ENCODE measurements around the gene KIF26B. TPM values are rescaled to one million over a fixed set of nuclear protein-coding genes. Genes with fewer than 3 reads are reported as not detected.
"Not testable (repeated sequence)": the region's sequence is repeated elsewhere in the genome, so short reads cannot be mapped to it uniquely, and the experiment has no call there.

Gene KIF26B
- total RNA-seq, 1 donor from 2014 or later, result 0.49 TPM

- Histone ChIP-seq H3K9me3 (no peaks in the 10 kb centered on the region), H3K27me3 (no peaks in the 10 kb centered on the region), H3K4me3 (no peak overlapping the region), H3K36me3 (no peaks in the 10 kb centered on the region), H3K27ac (no peak overlapping the region), H3K4me1 (peaks cover 13% of the 10 kb centered on the region)
- intact Hi-C loops (cut with DNase I), result no loop called here
- TF ChIP-seq CTCF (IDR thresholded peaks at IDR 0.05), result no peak
- no peak for TF ChIP-seq POLR2A (IDR thresholded peaks at IDR 0.05)
- TF ChIP-seq POLR2AphosphoS5 (IDR thresholded peaks at IDR 0.05; ENCODE audit: insufficient read depth in 1 of 2, low read depth in 1 of 2), result no peak
- no peak for DNase-seq (ENCODE audit: extremely low spot score in 2 of 2)
Measured at GRCh38 chr1:245716561-245716960, 561.8 kb downstream of the KIF26B start.

- H3K9me3 ChIP-seq, result no peaks in the 10 kb centered on the region
- intact Hi-C loops (cut with DNase I), result no loop called here
- no peak for TF ChIP-seq POLR2AphosphoS5 (IDR thresholded peaks at IDR 0.05; ENCODE audit: insufficient read depth in 1 of 2, low read depth in 1 of 2)
- no peak for TF ChIP-seq CTCF (IDR thresholded peaks at IDR 0.05)
- no peak for TF ChIP-seq POLR2A (IDR thresholded peaks at IDR 0.05)
- no peaks in the 10 kb centered on the region for H3K27me3 ChIP-seq
- H3K4me1 ChIP-seq, result peaks cover 13% of the 10 kb centered on the region
- no peak overlapping the region for H3K27ac ChIP-seq
- no peak overlapping the region for H3K4me3 ChIP-seq
- no peak for DNase-seq (ENCODE audit: extremely low spot score in 2 of 2)
- H3K36me3 ChIP-seq, result no peaks in the 10 kb centered on the region
Measured at GRCh38 chr1:245717611-245718010, 562.8 kb downstream of the KIF26B start.

GRCh38 chr1:245718123-245718522 is 563.3 kb downstream of the KIF26B start:
- DNase-seq (ENCODE audit: extremely low spot score in 2 of 2), result no peak
- Histone ChIP-seq H3K4me1 (peaks cover 13% of the 10 kb centered on the region), H3K27me3 (no peaks in the 10 kb centered on the region), H3K36me3 (no peaks in the 10 kb centered on the region), H3K4me3 (no peak overlapping the region), H3K27ac (no peak overlapping the region), H3K9me3 (no peaks in the 10 kb centered on the region)
- TF ChIP-seq POLR2AphosphoS5 (IDR thresholded peaks at IDR 0.05; ENCODE audit: insufficient read depth in 1 of 2, low read depth in 1 of 2) (no peak), CTCF (IDR thresholded peaks at IDR 0.05) (no peak), POLR2A (IDR thresholded peaks at IDR 0.05) (no peak)
- intact Hi-C loops (cut with DNase I), result no loop called here

- no peak for TF ChIP-seq POLR2A (IDR thresholded peaks at IDR 0.05)
- no peak for TF ChIP-seq POLR2AphosphoS5 (IDR thresholded peaks at IDR 0.05; ENCODE audit: insufficient read depth in 1 of 2, low read depth in 1 of 2)
- TF ChIP-seq CTCF (IDR thresholded peaks at IDR 0.05), result no peak
- DNase-seq (ENCODE audit: extremely low spot score in 2 of 2), result no peak
- Histone ChIP-seq H3K27me3 (no peaks in the 10 kb centered on the region), H3K27ac (no peak overlapping the region), H3K4me3 (no peak overlapping the region), H3K36me3 (no peaks in the 10 kb centered on the region), H3K4me1 (peaks cover 13% of the 10 kb centered on the region), H3K9me3 (no peaks in the 10 kb centered on the region)
- intact Hi-C loops (cut with DNase I), result no loop called here
Measured at GRCh38 chr1:245718951-245719350, 564.2 kb downstream of the KIF26B start.

- Histone ChIP-seq H3K27me3 (no peaks in the 10 kb centered on the region), H3K9me3 (no peaks in the 10 kb centered on the region), H3K27ac (no peak overlapping the region), H3K36me3 (no peaks in the 10 kb centered on the region), H3K4me1 (no peaks in the 10 kb centered on the region), H3K4me3 (no peak overlapping the region)
- TF ChIP-seq POLR2AphosphoS5 (IDR thresholded peaks at IDR 0.05; ENCODE audit: insufficient read depth in 1 of 2, low read depth in 1 of 2) (no peak), CTCF (IDR thresholded peaks at IDR 0.05) (no peak), POLR2A (IDR thresholded peaks at IDR 0.05) (no peak)
- no peak for DNase-seq (ENCODE audit: extremely low spot score in 2 of 2)
- intact Hi-C loops (cut with DNase I), result no loop called here
Measured at GRCh38 chr1:245721488-245721887, 566.7 kb downstream of the KIF26B start.

GRCh38 chr1:245728035-245728434 is 573.2 kb downstream of the KIF26B start:
- H3K27ac ChIP-seq; H3K4me3 ChIP-seq; H3K9me3 ChIP-seq; H3K27me3 ChIP-seq; DNase-seq (ENCODE audit: extremely low spot score in 2 of 2); H3K4me1 ChIP-seq; H3K36me3 ChIP-seq; intact Hi-C loops (cut with DNase I): not testable (repeated sequence)
